GM12878 (cell line): ENCODE measurements around the gene SNX2.

Source experiments
- CBX5 ChIP-seq: sonication (generic); IDR thresholded peaks from 2 replicates; pipeline ENCODE4 v1.6.1; 2016; ENCODE audit warnings: low read depth, moderate library complexity, mild to moderate bottlenecking, inconsistent platforms
- EZH2 ChIP-seq: IDR thresholded peaks from 2 replicates; pipeline ENCODE4 v1.6.1; 2012; ENCODE audit warnings: low read depth, mild to moderate bottlenecking, control low read depth, inconsistent platforms, low read length, borderline replicate concordance; ENCODE audit not compliant: control insufficient read depth
- NBN ChIP-seq: fragments of 450-650 bp; IDR thresholded peaks from 2 replicates; pipeline ENCODE4 v1.6.1; 2016
- POLR2A ChIP-seq: IDR thresholded peaks from 2 replicates; pipeline ENCODE4 v1.6.1; 2011; ENCODE audit warnings: low read depth, mild to moderate bottlenecking, low read length
- SP1 ChIP-seq: IDR thresholded peaks from one replicate; pipeline ENCODE4 v1.6.1; 2011; ENCODE audit warnings: low read depth, low read length
- TF ChIP-seq, protein P1 (sequence below): IDR thresholded peaks from 2 replicates; pipeline ENCODE4 v1.6.1; 2012; ENCODE audit warnings: low read depth, low read length, improper control_type of control experiment
- TF ChIP-seq, protein P2 (sequence below): fragments of 450-650 bp; IDR thresholded peaks from 2 replicates; pipeline ENCODE4 v1.6.1; 2017; ENCODE audit warnings: antibody characterized with exemption, mild to moderate bottlenecking, moderate library complexity
- TF ChIP-seq, protein P3 (sequence below): IDR thresholded peaks from 2 replicates; pipeline ENCODE4 v1.6.1; 2011; ENCODE audit warnings: low read depth, low read length, improper control_type of control experiment, borderline replicate concordance
- TF ChIP-seq, protein P4 (sequence below), 3 experiments: IDR thresholded peaks in 2 of 3; conservative IDR thresholded peaks in 1 of 3; 2 replicates each; pipeline ENCODE4 v1.5.1; 2011; ENCODE audit warnings: low read depth in 3 of 3, low read length in 3 of 3, mild to moderate bottlenecking in 3 of 3, control low read depth in 2 of 3, moderate library complexity in 2 of 3, inconsistent platforms in 1 of 3, mixed read lengths in 1 of 3; ENCODE audit not compliant: control insufficient read depth in 2 of 3, insufficient read depth in 1 of 3; ENCODE audit errors: extremely low read depth in 1 of 3

DNA sequence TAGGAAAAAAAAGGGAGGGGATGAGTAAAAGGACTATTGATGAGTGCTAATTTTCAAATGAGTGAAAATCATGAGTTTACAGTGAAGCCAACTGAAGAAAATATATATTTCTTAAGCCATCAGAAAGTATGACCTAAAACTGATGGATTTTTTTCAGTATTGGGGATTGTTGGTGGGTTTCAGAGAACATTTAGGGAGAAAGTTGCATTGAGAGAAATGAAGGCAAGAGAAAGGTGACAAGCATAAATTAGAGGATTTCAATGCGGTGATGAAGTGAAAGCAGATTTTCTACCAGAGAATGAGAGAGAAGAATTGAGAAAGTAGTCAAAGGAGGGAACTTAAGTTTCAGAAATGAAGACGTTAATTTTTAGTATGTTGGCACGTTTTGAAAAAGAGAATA lies 62.1 kb downstream of the SNX2 start:
- TF ChIP-seq POLR2A (no peak), EZH2 (no peak), NBN (no peak), CBX5 (no peak), SP1 (no peak)
- TF ChIP-seq, protein P1, sequence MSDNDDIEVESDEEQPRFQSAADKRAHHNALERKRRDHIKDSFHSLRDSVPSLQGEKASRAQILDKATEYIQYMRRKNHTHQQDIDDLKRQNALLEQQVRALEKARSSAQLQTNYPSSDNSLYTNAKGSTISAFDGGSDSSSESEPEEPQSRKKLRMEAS, result no peak
- TF ChIP-seq, protein P2, sequence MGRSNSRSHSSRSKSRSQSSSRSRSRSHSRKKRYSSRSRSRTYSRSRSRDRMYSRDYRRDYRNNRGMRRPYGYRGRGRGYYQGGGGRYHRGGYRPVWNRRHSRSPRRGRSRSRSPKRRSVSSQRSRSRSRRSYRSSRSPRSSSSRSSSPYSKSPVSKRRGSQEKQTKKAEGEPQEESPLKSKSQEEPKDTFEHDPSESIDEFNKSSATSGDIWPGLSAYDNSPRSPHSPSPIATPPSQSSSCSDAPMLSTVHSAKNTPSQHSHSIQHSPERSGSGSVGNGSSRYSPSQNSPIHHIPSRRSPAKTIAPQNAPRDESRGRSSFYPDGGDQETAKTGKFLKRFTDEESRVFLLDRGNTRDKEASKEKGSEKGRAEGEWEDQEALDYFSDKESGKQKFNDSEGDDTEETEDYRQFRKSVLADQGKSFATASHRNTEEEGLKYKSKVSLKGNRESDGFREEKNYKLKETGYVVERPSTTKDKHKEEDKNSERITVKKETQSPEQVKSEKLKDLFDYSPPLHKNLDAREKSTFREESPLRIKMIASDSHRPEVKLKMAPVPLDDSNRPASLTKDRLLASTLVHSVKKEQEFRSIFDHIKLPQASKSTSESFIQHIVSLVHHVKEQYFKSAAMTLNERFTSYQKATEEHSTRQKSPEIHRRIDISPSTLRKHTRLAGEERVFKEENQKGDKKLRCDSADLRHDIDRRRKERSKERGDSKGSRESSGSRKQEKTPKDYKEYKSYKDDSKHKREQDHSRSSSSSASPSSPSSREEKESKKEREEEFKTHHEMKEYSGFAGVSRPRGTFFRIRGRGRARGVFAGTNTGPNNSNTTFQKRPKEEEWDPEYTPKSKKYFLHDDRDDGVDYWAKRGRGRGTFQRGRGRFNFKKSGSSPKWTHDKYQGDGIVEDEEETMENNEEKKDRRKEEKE, result no peak
- TF ChIP-seq, protein P3, sequence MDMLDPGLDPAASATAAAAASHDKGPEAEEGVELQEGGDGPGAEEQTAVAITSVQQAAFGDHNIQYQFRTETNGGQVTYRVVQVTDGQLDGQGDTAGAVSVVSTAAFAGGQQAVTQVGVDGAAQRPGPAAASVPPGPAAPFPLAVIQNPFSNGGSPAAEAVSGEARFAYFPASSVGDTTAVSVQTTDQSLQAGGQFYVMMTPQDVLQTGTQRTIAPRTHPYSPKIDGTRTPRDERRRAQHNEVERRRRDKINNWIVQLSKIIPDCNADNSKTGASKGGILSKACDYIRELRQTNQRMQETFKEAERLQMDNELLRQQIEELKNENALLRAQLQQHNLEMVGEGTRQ, result no peak
- TF ChIP-seq, protein P4, sequence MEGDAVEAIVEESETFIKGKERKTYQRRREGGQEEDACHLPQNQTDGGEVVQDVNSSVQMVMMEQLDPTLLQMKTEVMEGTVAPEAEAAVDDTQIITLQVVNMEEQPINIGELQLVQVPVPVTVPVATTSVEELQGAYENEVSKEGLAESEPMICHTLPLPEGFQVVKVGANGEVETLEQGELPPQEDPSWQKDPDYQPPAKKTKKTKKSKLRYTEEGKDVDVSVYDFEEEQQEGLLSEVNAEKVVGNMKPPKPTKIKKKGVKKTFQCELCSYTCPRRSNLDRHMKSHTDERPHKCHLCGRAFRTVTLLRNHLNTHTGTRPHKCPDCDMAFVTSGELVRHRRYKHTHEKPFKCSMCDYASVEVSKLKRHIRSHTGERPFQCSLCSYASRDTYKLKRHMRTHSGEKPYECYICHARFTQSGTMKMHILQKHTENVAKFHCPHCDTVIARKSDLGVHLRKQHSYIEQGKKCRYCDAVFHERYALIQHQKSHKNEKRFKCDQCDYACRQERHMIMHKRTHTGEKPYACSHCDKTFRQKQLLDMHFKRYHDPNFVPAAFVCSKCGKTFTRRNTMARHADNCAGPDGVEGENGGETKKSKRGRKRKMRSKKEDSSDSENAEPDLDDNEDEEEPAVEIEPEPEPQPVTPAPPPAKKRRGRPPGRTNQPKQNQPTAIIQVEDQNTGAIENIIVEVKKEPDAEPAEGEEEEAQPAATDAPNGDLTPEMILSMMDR (IDR thresholded peaks at IDR 0.05 in 2 of 3, conservative IDR thresholded peaks at IDR 0.05 in 1 of 3; ENCODE audit: control insufficient read depth in 2 of 3, extremely low read depth in 1 of 3, insufficient read depth in 1 of 3, low read depth in 3 of 3, low read length in 3 of 3), result no peak
